ENCODE data around the gene FAM174C. TPM values are rescaled to one million over a fixed set of nuclear protein-coding genes. Genes with fewer than 3 reads are reported as not detected.
A peak's percentile ranks its signal among the peaks of the same experiment; 100 is the strongest.

The FAM174C gene
- total and polyA plus RNA-seq, 10 donors: 35.8 to 134 (median 46.6) TPM

- peak overlapping the region; percentile 47 to 90 (median 58) for H3K4me3 ChIP-seq
- WGBS, 5 donors: 13 to 39% (median 28%) methylated on average over 11 to 28 of the region's 28 CpGs
- no peaks in the 10 kb centered on the region for H3K9me3 ChIP-seq
- intact Hi-C loops (cut with DNase I; ENCODE audit: low total_unique reads): loop anchor here (2.0 kb wide), 1 partner anchor 21 kb away; no protein-coding TSS in a partner anchor
- peaks cover 0 to 7% (median 2%) of the 10 kb centered on the region in 6 donors for H3K36me3 ChIP-seq
- TF ChIP-seq POLR2AphosphoS5 (IDR thresholded peaks at IDR 0.05): no peak
- no peak for TF ChIP-seq POLR2A (IDR thresholded peaks at IDR 0.05)
- peak overlapping the region; percentile 74 to 100 (median 92) for H3K27ac ChIP-seq
- DNase-seq: peak; percentile 92
- H3K27me3 ChIP-seq (replicated peaks in 1 of 7): no peaks in the 10 kb centered on the region
- H3K4me1 ChIP-seq: peaks cover 65 to 96% (median 92%) of the 10 kb centered on the region in 6 donors
Measured at GRCh38 chr19:1265615-1266128, 9.7 kb upstream of the FAM174C start.

GRCh38 chr19:1266129-1266915 is 9.0 kb upstream of the FAM174C start:
- H3K4me3 ChIP-seq: peak overlapping the region; percentile 47 to 90 (median 58)
- intact Hi-C loops (cut with DNase I; ENCODE audit: low total_unique reads): loop anchor here (2.0 kb wide), 1 partner anchor 22 kb away; no protein-coding TSS in a partner anchor
- 3 to 4% (median 4%) methylated on average over 48 to 84 of the region's 84 CpGs for WGBS, 5 donors
- TF ChIP-seq CTCF (IDR thresholded peaks at IDR 0.05 in 8 of 11, conservative IDR thresholded peaks at IDR 0.05 in 3 of 11) (no peak), POLR2AphosphoS5 (IDR thresholded peaks at IDR 0.05) (peak; percentile 71 to 80 (median 72)), POLR2A (IDR thresholded peaks at IDR 0.05) (no peak)
- H3K27me3 ChIP-seq (replicated peaks in 1 of 7): no peaks in the 10 kb centered on the region
- H3K36me3 ChIP-seq: peaks cover 0 to 13% (median 9%) of the 10 kb centered on the region in 6 donors
- H3K4me1 ChIP-seq: peaks cover 72 to 96% (median 94%) of the 10 kb centered on the region in 6 donors
- DNase-seq: peak; percentile 98
- H3K27ac ChIP-seq: peak overlapping the region; percentile 74 to 100 (median 92)
- H3K9me3 ChIP-seq: no peaks in the 10 kb centered on the region

GRCh38 chr19:1266916-1267476 is 8.3 kb upstream of the FAM174C start:
- Histone ChIP-seq H3K4me3 (peak overlapping the region; percentile 47 to 90 (median 58)), H3K9me3 (no peaks in the 10 kb centered on the region), H3K27ac (peak overlapping the region; percentile 74 to 100 (median 92)), H3K4me1 (peaks cover 73 to 96% (median 94%) of the 10 kb centered on the region in 6 donors), H3K36me3 (peaks cover 0 to 20% (median 15%) of the 10 kb centered on the region in 6 donors), H3K27me3 (replicated peaks in 1 of 7) (no peaks in the 10 kb centered on the region)
- peak; percentile 97 for DNase-seq
- WGBS, 5 donors: 1 to 3% (median 1%) methylated on average over 13 to 59 of the region's 59 CpGs
- intact Hi-C loops (cut with DNase I; ENCODE audit: low total_unique reads): loop anchor here (2.0 kb wide), 1 partner anchor 22 kb away; no protein-coding TSS in a partner anchor
- TF ChIP-seq CTCF (IDR thresholded peaks at IDR 0.05 in 8 of 11, conservative IDR thresholded peaks at IDR 0.05 in 3 of 11) (peak; percentile 93 to 99 (median 97)), POLR2A (IDR thresholded peaks at IDR 0.05) (no peak), POLR2AphosphoS5 (IDR thresholded peaks at IDR 0.05) (peak; percentile 61 to 74 (median 66))

GRCh38 chr19:1267477-1268225 is 7.7 kb upstream of the FAM174C start:
- no peaks in the 10 kb centered on the region for H3K27me3 ChIP-seq (replicated peaks in 1 of 7)
- no peak for TF ChIP-seq CTCF (IDR thresholded peaks at IDR 0.05 in 8 of 11, conservative IDR thresholded peaks at IDR 0.05 in 3 of 11)
- no peak for TF ChIP-seq POLR2A (IDR thresholded peaks at IDR 0.05)
- TF ChIP-seq POLR2AphosphoS5 (IDR thresholded peaks at IDR 0.05): no peak
- peak; percentile 87 for DNase-seq
- WGBS, 5 donors: 25 to 33% (median 28%) methylated on average over 21 to 35 of the region's 35 CpGs
- peak overlapping the region in 3 of 8 donors; percentile 98 to 100 (median 100) for H3K27ac ChIP-seq
- peaks cover 73 to 96% (median 94%) of the 10 kb centered on the region in 6 donors for H3K4me1 ChIP-seq
- intact Hi-C loops (cut with DNase I; ENCODE audit: low total_unique reads): loop anchor here (2.0 kb wide), 1 partner anchor 23 kb away; no protein-coding TSS in a partner anchor
- H3K36me3 ChIP-seq: peaks cover 0 to 26% (median 22%) of the 10 kb centered on the region in 6 donors
- H3K4me3 ChIP-seq: peak overlapping the region in 4 of 8 donors; percentile 57 to 90 (median 65)
- no peaks in the 10 kb centered on the region for H3K9me3 ChIP-seq

All from spleen (tissue), 11 donors.